ENCODE measurements around the gene PARVB.

PARVB gene

DNA sequence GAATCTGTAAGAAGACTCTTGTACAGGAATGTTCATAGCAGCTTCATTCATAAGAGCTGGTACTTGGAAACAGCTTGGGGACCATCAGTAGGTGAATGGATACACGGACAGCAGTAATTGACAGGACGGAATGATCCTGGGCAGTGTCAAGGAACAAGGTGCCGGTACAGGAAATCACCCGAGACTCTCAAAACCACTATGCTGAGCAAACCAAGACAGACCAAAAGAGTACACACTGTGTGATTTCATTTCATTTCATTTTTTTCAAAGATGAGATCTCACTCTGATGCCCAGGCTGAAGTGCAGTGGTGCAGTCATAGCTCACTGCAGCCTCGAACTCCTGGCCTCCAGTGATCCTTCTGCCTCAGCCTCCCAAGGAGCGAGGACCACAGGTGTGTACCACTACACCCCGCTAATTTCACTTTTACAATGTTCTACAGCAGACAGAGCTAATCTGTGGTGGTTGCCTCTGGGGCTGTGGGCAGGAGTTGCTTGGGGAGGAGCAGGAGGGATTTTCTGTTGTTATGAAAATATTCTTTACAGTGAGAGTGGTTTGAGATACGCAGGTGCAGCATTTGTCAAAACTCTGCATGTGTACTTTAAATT is 15.6 kb downstream of the PARVB start:
- TF ChIP-seq, protein P1, sequence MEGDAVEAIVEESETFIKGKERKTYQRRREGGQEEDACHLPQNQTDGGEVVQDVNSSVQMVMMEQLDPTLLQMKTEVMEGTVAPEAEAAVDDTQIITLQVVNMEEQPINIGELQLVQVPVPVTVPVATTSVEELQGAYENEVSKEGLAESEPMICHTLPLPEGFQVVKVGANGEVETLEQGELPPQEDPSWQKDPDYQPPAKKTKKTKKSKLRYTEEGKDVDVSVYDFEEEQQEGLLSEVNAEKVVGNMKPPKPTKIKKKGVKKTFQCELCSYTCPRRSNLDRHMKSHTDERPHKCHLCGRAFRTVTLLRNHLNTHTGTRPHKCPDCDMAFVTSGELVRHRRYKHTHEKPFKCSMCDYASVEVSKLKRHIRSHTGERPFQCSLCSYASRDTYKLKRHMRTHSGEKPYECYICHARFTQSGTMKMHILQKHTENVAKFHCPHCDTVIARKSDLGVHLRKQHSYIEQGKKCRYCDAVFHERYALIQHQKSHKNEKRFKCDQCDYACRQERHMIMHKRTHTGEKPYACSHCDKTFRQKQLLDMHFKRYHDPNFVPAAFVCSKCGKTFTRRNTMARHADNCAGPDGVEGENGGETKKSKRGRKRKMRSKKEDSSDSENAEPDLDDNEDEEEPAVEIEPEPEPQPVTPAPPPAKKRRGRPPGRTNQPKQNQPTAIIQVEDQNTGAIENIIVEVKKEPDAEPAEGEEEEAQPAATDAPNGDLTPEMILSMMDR (IDR thresholded peaks at IDR 0.05) = no peak
- Histone ChIP-seq H3K36me3 (no peaks in the 10 kb centered on the region), H3K27ac (no peak overlapping the region), H3K9me3 (no peaks in the 10 kb centered on the region), H3K27me3 (no peaks in the 10 kb centered on the region), H3K4me1 (ENCODE audit: control insufficient read depth in 1 of 2, insufficient read depth in 1 of 2, low read depth in 1 of 2, low read length in 1 of 2) (no peaks in the 10 kb centered on the region), H3K4me3 (ENCODE audit: low read depth in 1 of 2, low read length in 1 of 2) (no peak overlapping the region)

DNA sequence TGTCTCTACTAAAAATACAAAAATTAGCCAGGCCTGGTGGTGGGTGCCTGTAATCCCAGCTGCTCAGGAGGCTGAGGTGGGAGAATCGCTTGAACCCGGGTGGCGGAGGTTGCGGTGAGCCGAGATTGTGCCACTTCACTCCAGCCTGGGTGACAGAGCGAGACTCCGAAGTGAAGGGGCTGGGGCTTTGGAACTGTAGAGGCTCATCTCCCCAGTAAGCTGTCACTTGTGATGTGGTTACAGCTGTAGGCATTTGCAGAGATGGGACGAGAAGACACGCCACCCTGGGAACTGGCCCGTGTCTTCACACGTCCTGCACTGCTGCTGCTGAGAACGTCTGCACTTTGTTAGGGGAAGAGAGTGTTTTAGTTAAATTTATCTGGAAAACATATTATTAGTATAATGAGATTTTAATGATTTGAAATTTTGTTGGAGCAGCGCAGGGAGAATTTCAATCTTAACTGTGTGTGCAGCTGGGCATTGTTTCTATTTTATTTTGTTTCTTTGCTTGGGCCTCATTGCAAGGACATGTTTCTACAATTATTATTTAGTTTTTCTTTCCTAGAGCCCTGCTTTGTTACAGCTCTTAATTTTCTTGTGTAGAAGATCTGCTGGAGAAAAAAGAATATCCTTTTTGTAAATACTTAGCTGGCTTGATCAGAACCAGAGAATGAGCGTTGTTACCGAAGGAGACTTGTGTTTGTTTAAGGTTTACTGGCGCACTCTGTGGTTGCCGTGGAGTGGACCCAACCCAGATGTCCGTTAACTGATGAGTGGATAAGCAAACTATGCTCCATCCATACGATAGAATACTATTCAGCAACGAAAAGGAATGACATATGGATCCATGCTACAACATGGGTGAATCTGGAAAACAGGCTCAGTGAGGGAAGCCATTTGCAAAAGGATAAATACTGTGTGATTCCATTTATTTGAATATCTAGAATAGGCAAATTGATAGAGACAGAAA is 18.4 kb downstream of the PARVB start:
- no peak overlapping the region for H3K4me3 ChIP-seq (ENCODE audit: low read depth in 1 of 2, low read length in 1 of 2)
- no peaks in the 10 kb centered on the region for H3K9me3 ChIP-seq
- H3K4me1 ChIP-seq (ENCODE audit: control insufficient read depth in 1 of 2, insufficient read depth in 1 of 2, low read depth in 1 of 2, low read length in 1 of 2) = no peaks in the 10 kb centered on the region
- no peaks in the 10 kb centered on the region for H3K36me3 ChIP-seq
- H3K27me3 ChIP-seq = no peaks in the 10 kb centered on the region
- TF ChIP-seq, protein P1 (IDR thresholded peaks at IDR 0.05) = no peak
- H3K27ac ChIP-seq = no peak overlapping the region

DNA sequence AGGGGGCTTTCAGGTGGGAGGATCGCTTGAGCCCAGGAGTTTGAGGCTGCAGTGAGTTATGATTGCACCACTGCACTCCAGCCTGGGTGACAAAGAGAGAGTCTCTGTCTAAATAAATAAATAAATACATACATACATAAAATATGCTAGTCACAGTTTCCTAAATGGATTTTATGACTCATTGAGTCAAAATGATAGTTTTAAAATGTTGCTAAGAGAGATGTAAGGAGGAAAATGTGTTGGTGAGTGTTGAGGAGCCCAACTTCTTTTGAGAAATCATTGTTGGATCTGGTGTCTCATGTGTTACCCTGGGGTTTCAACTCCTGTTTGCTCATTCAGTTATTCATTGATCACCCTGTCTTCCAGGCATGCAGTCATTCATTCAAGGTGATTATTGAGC is 21.0 kb downstream of the PARVB start:
- Histone ChIP-seq H3K36me3 (no peaks in the 10 kb centered on the region), H3K27me3 (peaks cover 6% of the 10 kb centered on the region), H3K4me1 (ENCODE audit: control insufficient read depth in 1 of 2, insufficient read depth in 1 of 2, low read depth in 1 of 2, low read length in 1 of 2) (no peaks in the 10 kb centered on the region), H3K27ac (no peak overlapping the region), H3K9me3 (no peaks in the 10 kb centered on the region), H3K4me3 (ENCODE audit: low read depth in 1 of 2, low read length in 1 of 2) (no peak overlapping the region)
- TF ChIP-seq, protein P1 (IDR thresholded peaks at IDR 0.05) = no peak

DNA sequence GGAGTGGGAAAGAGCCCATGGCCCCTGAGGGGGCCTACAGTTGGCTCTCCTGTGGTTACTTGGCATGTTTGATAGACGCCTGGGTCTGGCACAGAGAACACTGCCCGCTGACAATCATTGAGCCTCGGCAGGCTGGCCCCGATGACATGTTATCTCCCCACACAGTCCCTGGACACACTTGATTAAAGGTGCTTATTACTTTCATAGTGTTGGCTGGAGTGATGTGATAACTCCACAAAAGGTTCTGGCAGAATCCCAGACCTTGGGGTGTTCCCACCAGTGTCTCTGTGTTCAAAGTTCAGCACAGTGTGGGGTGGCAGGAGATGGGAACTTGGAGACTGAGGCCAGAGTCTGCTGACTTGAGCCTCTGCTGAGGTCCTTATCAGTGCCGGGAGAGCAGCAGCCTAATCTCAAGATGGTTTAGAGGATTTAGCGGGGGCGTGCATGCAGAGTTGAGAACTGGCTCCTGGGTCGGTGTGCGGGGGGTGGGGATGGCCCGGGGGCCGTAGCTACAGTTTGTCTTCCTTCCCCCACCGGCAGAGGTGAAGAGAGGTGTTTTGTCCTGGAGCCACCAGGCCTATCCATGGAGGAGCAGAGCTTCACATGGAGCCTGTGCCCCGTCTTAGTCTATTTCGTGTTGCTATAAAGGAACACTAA is 22.5 kb downstream of the PARVB start:
- Histone ChIP-seq H3K4me1 (ENCODE audit: control insufficient read depth in 1 of 2, insufficient read depth in 1 of 2, low read depth in 1 of 2, low read length in 1 of 2) (no peaks in the 10 kb centered on the region), H3K27ac (no peak overlapping the region), H3K4me3 (ENCODE audit: low read depth in 1 of 2, low read length in 1 of 2) (no peak overlapping the region), H3K27me3 (peaks cover 6% of the 10 kb centered on the region), H3K36me3 (no peaks in the 10 kb centered on the region), H3K9me3 (no peaks in the 10 kb centered on the region)
- TF ChIP-seq, protein P1 (IDR thresholded peaks at IDR 0.05) = no peak

DNA sequence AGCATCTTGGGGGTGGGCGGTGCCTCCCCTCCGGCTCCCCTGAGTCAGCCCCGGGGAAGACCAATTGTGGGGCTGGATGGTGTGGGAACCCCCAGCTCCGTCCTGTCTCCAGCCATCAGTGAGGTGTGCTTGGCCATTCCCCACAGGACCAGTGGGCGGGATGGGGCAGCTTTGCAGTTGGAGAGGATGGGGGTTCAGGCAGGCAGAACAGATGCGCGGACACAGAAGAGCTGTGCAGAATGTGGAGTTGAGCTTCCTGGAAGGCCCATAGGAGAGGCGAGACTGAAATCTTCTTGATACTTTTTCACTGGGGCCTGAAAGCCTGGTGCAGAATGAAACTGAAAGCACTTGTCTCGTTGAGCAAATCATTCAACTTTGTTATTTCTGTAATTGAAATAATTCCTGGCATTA is 23.8 kb downstream of the PARVB start:
- Histone ChIP-seq H3K4me3 (ENCODE audit: low read depth in 1 of 2, low read length in 1 of 2) (no peak overlapping the region), H3K9me3 (no peaks in the 10 kb centered on the region), H3K27ac (no peak overlapping the region), H3K27me3 (peaks cover 6% of the 10 kb centered on the region), H3K36me3 (no peaks in the 10 kb centered on the region), H3K4me1 (ENCODE audit: control insufficient read depth in 1 of 2, insufficient read depth in 1 of 2, low read depth in 1 of 2, low read length in 1 of 2) (no peaks in the 10 kb centered on the region)
- TF ChIP-seq, protein P1 (IDR thresholded peaks at IDR 0.05) = no peak

All from neutrophil (primary cell).